ENCODE measurements around the gene APOLD1. TPM values are rescaled to one million over a fixed set of nuclear protein-coding genes. Genes with fewer than 3 reads are reported as not detected.
A peak's percentile ranks its signal among the peaks of the same experiment; 100 is the strongest.

Gene APOLD1
- total RNA-seq, 6 experiments from 2014 or later = 0.27 to 5.6 (median 1.2) TPM

DNA sequence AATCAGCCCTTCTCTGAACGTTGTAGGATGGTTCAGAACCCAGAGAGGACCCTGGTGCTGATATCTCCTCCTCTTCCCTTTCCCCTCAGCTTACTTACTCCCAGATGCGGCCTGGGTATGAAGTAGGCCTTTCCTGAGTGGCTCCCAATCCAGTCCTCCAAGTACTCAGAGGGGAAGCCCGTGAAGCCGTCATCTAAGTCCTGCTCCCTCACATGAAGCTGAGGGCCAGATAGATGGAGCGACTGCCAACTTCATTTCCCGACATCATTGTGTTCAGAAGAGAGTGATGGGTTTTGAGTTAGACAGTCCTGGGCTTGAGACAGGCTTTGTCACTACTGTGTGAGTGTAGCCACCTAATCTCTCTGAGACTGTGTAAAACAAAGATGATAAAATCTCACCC lies 2.7 kb downstream of the APOLD1 start:
- Histone ChIP-seq H3K36me3 (no peaks in the 10 kb centered on the region), H3K27me3 (no peaks in the 10 kb centered on the region), H3K4me1 (peaks cover 0 to 14% (median 8%) of the 10 kb centered on the region in 4 donors), H3K9me3 (no peaks in the 10 kb centered on the region), H3K4me3 (no peak overlapping the region), H3K27ac (peak overlapping the region; percentile 83 to 94 (median 93))
- DNase-seq (no peak), ATAC-seq (no peak)
- 58% methylated on average over 6 of the region's 6 CpGs for WGBS (ENCODE audit: insufficient coverage, low coverage, low lambda C conversion rate, missing lambda C conversion rate)
- TF ChIP-seq, protein P1, sequence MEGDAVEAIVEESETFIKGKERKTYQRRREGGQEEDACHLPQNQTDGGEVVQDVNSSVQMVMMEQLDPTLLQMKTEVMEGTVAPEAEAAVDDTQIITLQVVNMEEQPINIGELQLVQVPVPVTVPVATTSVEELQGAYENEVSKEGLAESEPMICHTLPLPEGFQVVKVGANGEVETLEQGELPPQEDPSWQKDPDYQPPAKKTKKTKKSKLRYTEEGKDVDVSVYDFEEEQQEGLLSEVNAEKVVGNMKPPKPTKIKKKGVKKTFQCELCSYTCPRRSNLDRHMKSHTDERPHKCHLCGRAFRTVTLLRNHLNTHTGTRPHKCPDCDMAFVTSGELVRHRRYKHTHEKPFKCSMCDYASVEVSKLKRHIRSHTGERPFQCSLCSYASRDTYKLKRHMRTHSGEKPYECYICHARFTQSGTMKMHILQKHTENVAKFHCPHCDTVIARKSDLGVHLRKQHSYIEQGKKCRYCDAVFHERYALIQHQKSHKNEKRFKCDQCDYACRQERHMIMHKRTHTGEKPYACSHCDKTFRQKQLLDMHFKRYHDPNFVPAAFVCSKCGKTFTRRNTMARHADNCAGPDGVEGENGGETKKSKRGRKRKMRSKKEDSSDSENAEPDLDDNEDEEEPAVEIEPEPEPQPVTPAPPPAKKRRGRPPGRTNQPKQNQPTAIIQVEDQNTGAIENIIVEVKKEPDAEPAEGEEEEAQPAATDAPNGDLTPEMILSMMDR (IDR thresholded peaks at IDR 0.05) = no peak
- no peak for TF ChIP-seq POLR2A (IDR thresholded peaks at IDR 0.05)
- intact Hi-C loops (cut with DNase I) = no loop called here

DNA sequence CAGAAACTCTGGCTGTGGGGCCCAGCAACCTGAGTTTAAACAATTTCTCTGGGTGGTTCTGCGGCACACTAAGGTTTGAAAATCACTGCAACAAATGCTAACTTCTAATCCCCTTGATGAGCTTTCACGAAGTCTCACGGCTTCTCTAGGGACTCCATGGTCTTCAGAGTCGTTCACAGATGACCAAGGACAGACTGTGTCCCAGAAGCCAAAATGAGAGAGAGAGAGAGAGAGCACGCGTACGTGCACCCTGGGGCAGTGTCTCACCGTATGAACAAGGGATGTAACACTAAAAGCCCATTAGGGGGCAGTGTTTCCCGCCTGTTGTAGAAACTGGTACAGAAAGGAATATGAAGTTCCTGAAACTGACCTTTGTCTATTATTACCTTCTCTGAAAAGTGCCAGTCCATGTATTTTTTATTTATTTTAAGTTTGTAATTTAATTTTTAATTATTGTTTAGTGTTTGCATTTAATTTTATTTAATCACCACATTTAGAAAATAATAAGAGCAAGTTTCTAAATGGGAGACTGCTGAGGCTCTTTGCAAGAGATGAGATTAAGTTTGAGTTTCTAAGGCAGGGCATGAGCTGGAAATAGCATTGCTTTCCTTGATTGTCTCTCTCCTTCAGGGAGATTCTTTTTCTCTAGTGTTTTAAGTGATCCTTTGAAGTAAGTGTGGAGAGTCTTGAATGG lies 3.4 kb downstream of the APOLD1 start:
- no peaks in the 10 kb centered on the region for H3K9me3 ChIP-seq
- ATAC-seq (peak; percentile 59 to 73 (median 67)), DNase-seq (peak in 2 of 3 donors; percentile 43 to 72)
- no peak for TF ChIP-seq POLR2A (IDR thresholded peaks at IDR 0.05)
- TF ChIP-seq, protein P1 (IDR thresholded peaks at IDR 0.05) = peak; percentile 77 to 91 (median 84)
- peak overlapping the region in 2 of 3 donors; percentile 83 to 94 for H3K27ac ChIP-seq
- H3K27me3 ChIP-seq = no peaks in the 10 kb centered on the region
- WGBS (ENCODE audit: insufficient coverage, low coverage, low lambda C conversion rate, missing lambda C conversion rate) = 12% methylated on average over 9 of the region's 9 CpGs
- no peaks in the 10 kb centered on the region for H3K36me3 ChIP-seq
- intact Hi-C loops (cut with DNase I) = no loop called here
- H3K4me3 ChIP-seq = no peak overlapping the region
- peaks cover 0 to 14% (median 8%) of the 10 kb centered on the region in 4 donors for H3K4me1 ChIP-seq

DNA sequence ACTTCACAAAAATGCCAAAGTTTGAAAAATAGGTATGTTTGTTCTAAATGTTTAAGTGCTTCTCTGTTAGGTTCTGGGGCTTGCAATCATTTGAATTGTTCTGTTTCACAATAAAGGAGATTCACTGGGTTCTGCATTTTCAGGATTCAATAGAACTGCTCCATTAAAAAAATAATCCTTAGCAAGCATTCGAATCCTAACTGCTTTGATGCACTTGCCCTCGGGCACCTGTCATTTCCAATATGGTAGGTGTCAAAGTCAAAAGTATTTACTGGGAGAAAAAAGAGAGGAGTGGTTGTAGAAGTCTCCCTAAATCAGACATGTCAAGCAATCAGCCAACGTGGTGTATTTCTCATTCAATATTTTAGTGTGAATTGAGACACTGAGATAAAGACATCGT lies 5.5 kb downstream of the APOLD1 start:
- Histone ChIP-seq H3K4me1 (peaks cover 0 to 14% (median 8%) of the 10 kb centered on the region in 4 donors), H3K4me3 (no peak overlapping the region), H3K27ac (no peak overlapping the region), H3K36me3 (no peaks in the 10 kb centered on the region), H3K27me3 (no peaks in the 10 kb centered on the region), H3K9me3 (no peaks in the 10 kb centered on the region)
- no peak for ATAC-seq
- intact Hi-C loops (cut with DNase I) = no loop called here
- WGBS (ENCODE audit: insufficient coverage, low coverage, low lambda C conversion rate, missing lambda C conversion rate) = 75% methylated on average over 4 of the region's 4 CpGs
- DNase-seq = no peak
- TF ChIP-seq, protein P1 (IDR thresholded peaks at IDR 0.05) = no peak
- TF ChIP-seq POLR2A (IDR thresholded peaks at IDR 0.05) = no peak

DNA sequence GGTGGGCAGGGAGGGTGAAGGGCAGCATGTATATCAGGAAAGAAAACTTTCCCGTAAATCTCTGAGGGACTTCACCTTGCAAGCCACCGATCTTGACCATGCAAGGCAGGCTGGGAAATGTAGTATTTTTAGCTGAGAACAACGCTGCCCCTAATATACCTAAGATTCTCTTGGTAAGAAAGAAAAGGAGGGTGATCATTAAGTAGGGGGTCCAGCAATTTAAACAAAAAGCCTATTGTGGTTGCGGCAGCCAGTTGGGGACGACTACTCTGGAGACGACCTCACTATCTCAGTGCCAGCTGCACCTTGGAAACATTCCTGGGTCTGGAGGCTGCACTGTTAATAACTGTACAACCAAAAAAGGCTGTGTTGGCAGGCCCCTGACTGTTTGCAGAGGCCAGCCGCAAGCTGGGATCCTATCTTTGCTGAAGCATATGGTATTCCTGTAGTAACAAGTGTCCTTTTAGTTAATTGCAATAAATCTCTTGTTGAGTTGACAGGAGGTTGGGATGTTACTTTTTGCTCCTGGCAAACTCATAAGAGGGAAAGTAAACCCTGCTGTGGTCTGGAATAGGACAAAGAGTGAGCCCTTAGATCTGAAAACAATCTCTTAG lies 6.4 kb downstream of the APOLD1 start:
- peak; percentile 29 to 48 (median 40) for ATAC-seq
- peaks cover 0 to 8% (median 5%) of the 10 kb centered on the region in 4 donors for H3K4me1 ChIP-seq
- H3K36me3 ChIP-seq = no peaks in the 10 kb centered on the region
- no peaks in the 10 kb centered on the region for H3K27me3 ChIP-seq
- H3K9me3 ChIP-seq = no peaks in the 10 kb centered on the region
- DNase-seq = no peak
- intact Hi-C loops (cut with DNase I) = no loop called here
- H3K4me3 ChIP-seq = peak overlapping the region in 2 of 3 donors; percentile 25 to 35
- WGBS (ENCODE audit: insufficient coverage, low coverage, low lambda C conversion rate, missing lambda C conversion rate) = 26% methylated on average over 6 of the region's 7 CpGs
- no peak overlapping the region for H3K27ac ChIP-seq
- no peak for TF ChIP-seq POLR2A (IDR thresholded peaks at IDR 0.05)
- TF ChIP-seq, protein P1 (IDR thresholded peaks at IDR 0.05) = no peak
